NCI-H1105 (cell line): ENCODE results near the gene PITPNM3.
A peak's percentile ranks its signal among the peaks of the same experiment; 100 is the strongest.
"Not testable (repeated sequence)": the region's sequence is repeated elsewhere in the genome, so short reads cannot be mapped to it uniquely, and the experiment has no call there.

Source experiments
- DNase-seq: peaks from one replicate; lab custom pipeline; 2025; lab: John Stamatoyannopoulos, UW

Gene PITPNM3

GRCh38 chr17:6574687-6575595 is 18.6 kb upstream of the PITPNM3 start:
- DNase-seq = no peak

DNA sequence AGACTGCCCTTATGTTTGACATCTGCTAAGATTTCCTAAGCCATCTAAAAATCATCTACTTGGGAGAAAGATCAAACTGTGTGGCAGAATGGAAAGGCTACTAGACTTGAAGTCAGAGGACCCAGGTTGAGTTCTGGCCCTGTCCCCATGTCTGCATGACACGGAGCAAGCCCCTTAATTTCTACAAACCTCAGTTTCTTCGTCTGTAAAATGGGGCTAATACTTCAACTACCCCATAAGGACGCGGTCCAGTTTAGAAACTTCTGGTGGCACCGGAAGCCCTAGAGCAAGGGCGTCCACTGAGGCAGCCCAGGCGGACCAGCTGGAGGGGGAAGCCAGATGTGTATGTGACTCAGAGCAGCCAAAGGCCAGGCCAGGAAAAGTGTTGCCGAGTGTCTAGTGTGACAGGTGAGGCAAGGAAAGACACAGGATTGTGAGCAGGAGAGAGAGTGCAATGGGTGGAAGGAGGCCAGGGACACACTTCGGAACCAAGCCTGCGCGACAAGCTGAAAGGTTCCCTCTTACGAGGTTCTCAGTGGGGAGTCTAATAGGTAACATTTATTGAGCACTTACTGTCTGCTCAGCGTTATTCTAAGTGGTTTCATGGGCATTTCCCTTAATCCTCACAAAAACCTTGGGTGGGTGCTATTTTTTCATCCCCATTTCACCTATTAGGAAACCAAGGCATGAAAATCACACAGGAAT is 17.8 kb upstream of the PITPNM3 start:
- no peak for DNase-seq

GRCh38 chr17:6573495-6573894 is 17.1 kb upstream of the PITPNM3 start:
- DNase-seq = not testable (repeated sequence)

DNA sequence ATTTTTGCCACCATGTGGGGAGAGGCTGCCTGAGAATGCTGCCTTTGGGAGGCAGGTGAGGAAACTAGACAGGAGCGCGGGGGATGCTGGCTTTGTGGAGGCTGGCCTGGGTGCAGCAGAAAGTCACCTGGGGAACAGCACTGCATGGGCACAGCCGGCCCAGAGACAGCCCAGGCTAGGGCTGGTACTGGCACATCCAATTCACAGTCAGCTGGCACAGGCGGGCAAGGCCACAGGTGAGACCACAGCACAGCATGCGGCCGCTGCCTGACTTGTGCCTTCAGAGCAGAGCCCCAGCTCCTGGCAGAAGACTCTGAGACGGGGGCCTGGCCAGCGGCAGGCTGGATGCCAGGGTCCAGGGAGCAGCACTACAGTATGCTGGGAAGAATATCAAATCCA is 16.6 kb upstream of the PITPNM3 start:
- no peak for DNase-seq

- DNase-seq = no peak
Observed at GRCh38 chr17:6571452-6571781, 15.1 kb upstream of the PITPNM3 start.

DNA sequence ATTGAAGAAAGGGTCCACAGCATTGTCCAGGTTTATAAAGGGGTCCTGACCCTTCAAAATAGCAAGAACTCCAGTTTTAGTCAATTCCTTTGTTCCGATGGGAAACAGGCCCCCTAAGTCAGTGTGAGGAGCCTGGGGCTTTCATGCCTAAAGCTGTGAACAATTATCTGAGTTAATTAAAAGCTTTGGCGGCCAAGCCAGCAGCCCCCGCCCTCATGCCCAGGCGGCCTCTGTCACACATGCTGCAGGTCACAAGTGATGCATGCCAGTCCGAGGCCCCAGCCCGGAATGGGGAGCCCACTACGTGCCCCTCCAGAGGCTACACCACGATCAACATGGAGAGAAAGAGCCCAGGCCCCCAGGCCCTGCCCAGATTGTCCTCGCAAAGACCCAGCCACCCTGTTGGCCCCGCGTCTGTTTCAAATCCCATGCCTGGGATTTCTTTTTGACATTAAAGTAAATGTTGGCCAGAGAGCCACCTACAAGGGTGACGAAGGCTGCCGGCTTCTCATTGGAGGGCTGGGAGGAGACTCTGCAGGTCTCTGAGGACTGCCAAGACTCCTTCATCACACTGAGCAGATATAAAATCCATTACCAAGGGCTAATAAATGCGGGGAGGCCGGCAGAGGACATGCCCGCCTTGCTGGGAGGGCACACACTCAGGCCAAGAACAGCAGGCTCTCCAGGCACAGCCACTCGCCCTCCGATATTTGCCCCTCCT is 14.5 kb upstream of the PITPNM3 start:
- no peak for DNase-seq

DNA sequence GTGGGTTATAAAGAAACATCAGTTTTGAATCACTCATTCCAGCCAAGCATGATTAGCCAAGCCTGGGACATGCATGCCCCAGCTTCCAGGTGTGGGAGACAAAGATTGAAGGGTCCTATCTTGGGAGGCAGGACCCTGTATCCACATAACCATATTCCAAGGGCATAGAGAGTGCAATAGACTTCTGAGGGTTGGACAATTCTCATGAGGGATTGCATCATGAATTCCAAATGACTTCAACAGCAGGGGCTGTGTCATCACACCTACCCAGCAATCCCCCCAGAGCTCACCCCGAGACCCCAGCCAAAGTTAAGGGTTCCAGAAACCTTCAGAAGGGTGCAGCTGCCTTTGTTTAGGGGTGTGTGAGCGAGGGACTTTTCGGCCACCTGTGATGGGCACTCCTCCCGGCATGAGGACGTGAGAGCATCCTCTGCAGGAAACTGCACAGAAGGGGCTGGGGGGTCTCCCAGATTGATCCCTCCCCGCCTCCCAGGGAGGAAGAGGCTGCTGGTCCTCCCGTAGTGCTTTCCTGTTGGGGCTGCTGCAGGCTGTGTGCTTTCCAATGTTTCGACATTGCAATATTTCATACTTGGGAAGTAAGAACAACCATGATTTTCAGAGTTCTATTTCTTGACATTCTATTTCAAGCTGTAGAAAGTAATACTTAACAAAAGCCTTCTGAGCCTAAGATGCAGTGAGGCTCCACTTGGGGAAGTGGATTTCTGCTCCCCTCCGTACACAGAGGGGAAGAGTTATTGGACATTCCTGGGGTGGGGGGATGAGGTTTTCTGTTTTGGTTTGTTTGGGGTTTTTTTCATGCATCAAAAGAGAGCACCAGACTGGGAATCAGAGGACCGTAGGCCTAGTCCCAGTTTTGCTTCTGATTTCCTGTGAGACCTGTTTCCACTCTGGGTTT is 13.3 kb upstream of the PITPNM3 start:
- DNase-seq = no peak

GRCh38 chr17:6568184-6568758 is 11.9 kb upstream of the PITPNM3 start:
- no peak for DNase-seq

DNA sequence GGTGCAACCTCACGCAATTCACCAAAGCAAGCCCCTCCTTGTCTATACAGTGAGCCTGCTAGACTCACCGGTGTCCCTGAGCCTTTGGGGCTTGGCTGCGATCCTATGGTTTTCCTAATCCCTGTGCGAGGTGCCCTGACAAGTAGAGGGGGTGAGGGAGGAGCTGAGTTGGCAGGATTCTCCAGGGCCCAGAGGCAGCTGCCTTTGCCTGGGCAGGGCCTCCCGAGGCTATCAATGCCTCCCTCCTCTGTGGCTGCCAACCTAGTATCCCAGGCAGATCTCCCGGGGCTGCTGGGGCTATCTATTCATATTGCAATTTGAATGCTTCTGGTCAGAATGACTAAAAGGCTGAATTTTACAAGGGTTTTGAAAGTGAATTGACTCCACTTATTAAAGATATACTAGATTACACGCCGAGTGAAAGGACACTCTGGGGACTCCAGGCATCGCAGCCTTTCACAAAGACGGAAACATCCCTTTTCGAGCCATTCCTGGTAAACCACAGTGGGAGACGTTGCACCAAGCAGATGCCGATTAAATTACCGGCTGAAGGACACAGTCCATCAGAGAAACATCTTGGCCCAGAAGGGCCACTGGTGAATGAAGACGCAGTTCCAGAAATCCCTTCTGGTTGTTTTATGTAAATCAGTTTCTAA is 11.3 kb upstream of the PITPNM3 start:
- DNase-seq = peak; percentile 43

DNA sequence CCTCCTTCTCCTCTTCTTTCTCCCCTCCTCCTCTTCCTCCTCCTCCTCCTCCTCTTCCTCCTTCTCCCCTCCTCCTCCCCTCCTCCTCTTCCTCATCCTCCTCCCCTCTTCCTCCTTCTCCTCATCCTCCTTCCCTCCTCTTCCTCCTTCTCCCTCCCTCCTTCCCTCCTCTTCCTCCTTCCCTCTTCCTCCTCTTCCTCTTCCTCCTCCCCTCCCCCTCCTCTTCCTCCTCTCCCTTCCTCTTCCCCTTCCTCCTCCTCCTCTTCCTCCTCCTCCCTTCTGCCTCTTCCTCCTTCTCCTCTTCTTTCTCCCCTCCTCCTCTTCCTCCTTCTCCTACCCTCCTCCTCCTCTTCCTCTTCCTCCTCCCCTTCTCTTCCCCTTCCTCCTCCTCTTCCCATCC is 5.1 kb upstream of the PITPNM3 start:
- no peak for DNase-seq

GRCh38 chr17:6560496-6560895 is 4.1 kb upstream of the PITPNM3 start:
- no peak for DNase-seq

DNA sequence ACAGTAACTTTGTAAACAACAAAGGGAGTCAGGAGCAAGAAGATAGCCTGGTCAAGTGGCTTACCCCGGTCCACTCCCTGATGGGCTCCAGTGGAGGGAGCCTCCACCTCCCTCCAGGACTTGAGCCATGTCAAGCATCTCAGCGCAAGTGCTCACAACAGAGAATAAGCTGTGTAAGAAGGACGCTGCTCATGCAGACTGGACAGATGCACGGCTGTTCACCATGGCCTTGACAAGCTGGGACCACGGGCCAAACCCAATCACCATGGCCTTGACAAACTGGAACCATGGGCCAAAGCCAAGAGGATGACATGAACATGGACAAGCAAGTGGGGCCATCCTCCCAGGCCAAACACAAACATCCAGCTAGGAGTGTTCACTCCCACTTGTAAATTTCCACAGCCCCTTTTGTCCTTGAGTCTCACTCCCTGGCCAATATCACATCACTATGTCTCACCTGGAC is 3.4 kb upstream of the PITPNM3 start:
- DNase-seq = no peak

DNA sequence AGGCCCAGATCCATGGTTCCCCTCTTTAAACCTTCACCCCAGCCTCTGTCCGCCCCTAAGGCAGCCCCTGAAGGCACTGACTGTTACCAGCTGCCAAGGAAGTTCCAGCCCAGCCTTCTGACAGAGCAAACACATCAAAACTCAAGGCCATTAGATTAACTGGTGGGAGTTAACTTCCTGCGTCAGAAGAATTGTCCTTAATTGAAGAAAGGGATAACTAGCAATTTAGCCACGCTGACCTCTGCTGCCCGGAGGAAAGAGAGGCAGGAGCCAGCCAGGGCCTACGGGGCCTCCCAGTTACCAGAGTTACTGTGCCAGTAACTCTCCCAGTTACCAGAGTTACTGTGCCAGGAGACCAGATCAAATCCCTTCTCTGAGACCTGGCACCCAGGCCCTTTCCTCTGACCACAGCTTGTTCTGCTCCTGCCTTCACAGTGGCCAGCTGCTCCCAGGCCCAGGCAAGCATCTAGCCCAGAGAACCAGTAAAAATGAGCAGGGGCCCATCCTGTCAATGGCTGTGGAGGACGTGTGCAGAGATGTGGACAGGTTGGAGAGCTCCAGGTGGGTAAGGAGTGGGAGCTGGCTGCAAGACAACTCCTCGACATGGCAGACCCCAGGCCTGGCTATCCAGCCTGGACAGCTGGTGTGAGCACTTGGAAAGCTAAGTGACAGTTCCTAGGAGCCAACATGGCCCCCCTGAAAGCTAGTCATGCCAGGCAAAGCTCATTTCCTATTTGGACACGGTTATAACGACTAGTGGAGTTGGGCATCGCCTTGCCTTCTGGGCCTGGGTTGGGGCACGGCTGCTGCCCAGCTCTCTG is 2.8 kb upstream of the PITPNM3 start:
- no peak for DNase-seq

GRCh38 chr17:6558276-6558675 is 1.9 kb upstream of the PITPNM3 start:
- DNase-seq = no peak

DNA sequence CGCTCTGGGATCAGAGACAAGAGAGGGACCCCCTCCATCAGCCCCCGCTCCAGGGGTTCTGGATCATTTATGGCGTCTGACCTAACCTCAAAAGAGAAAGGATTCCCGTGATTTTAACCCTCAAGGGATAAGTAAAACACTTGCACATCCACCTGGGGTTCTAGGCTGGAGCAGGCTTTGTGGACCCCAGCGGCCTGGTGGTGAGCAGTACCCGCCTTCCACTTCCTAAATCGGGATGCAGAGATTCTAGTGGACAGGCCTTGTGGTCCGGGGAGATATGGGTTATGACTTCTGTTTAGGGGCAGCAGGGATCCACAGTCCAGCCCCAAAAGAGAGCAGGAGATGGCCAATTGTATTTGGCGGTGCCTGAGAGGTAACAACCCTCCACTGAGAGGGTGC is 684 bp upstream of the PITPNM3 start:
- DNase-seq = no peak

GRCh38 chr17:6555331-6556120 is 829 bp downstream of the PITPNM3 start:
- no peak for DNase-seq

DNA sequence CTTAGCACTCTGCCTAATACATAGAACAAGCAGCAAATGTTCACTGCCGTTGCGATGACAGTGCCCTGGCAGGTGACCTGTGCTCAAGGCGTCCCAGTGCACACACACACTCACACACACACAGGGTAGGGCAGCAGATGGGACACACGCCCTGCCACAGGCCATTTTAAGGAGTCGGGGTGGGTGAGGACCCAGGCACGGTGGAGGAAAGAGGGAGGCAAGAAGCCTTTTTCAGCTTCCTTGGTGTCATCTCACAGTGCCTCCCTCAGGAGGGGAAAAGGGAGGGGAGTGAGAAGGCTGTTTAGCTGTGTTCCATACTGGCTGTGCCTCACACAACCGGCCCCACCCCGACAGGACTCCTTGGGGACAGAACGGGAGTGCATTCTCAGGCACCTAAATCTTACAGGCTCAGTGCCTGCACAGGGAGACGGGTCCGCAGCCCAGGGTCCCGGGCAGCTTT is 1.5 kb downstream of the PITPNM3 start:
- DNase-seq = no peak

- no peak for DNase-seq
Observed at GRCh38 chr17:6554342-6554741, 2.0 kb downstream of the PITPNM3 start.
